ENCODE data around the gene CELSR1.
A peak's percentile ranks its signal among the peaks of the same experiment; 100 is the strongest.
"Not testable (repeated sequence)": the region's sequence is repeated elsewhere in the genome, so short reads cannot be mapped to it uniquely, and the experiment has no call there.

CELSR1 gene

DNA sequence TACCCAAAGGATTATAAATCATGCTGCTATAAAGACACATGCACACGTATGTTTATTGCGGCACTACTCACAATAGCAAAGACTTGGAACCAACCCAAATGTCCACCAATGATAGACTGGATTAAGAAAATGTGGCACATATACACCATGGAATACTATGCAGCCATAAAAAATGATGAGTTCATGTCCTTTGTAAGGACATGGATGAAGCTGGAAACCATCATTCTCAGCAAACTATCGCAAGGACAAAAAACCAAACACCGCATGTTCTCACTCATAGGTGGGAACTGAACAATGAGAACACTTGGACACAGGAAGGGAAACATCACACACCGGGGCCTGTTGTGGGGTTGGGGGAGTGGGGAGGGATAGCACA is 21.3 kb downstream of the CELSR1 start:
- DNase-seq (ENCODE audit: insufficient read length, low spot score); FAIRE-seq: not testable (repeated sequence)

DNA sequence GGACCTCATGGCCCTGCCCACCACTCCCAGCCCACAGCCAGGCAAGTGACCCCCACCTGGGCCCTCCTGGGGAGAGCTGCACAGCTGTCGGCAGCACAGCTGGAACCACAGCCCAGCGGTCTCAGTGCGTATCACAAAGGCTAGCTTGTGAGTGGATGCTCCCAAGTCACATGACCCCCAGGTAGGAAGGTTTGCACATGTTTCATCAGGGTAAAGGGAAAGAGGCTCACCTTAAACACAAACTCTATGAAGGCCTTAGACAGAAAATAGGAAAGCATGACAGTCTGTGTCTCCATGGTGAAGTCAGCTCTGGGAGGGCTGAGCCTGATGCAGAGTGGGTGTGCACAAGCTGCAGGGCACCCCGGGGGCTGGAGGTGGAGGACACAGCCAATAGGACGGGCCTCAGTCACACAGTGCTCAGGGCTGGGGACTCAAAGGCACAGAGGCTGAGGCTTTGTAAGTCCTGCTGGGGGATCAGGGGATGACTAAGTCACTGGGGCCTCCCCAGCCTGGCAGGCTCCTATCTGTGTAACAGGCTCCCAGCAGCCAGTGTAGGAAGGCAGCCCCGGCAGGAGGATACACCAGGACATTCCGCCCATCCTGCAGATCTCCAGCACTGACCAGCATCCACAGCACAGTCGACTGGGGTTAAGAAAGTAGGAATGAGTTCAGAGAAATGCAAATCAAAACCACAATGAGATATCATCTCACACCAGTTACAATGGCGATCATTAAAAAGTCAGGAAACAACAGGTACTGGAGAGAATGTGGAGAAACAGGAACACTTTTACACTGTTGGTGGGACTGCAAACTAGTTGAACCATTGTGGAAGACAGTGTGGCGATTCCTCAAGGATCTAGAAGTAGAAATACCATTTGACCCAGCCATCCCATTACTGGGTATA is 22.0 kb downstream of the CELSR1 start:
- DNase-seq (ENCODE audit: insufficient read length, low spot score) (no peak), FAIRE-seq (no peak)

DNA sequence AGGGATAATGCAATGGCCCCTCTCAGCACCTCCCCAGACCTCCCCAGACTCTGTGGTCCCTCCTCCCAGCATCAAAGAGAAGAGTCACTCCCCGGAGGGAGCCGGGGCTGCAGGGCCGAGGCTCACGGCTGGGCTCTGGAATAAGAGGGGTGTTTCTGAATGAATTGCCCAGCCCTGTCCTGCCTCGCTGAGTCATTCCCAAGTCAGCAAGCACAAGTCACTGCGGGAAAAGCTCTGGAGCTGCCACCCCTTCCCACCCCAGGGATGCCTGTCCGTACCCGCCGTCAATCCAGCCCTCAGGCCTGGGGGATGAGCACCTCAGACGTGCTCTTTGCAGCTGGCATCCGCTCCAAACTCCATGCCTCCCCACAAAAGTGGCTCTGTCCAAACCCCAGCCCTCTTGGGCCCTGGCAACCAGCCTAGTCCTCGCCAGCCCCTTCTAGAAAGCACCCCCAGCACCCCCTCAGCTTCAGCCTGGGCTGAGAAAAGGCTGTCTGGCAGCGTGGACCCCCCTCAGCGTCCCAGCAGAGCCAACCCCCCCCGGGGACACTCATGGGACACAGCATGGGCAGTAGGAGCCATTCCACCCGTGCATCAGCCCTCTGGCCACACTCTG is 22.7 kb downstream of the CELSR1 start:
- DNase-seq (ENCODE audit: insufficient read length, low spot score) = peak; percentile 54
- no peak for FAIRE-seq

- DNase-seq (ENCODE audit: insufficient read length, low spot score) = no peak
- no peak for FAIRE-seq
Measured at GRCh38 chr22:46513908-46514550, 23.4 kb downstream of the CELSR1 start.

GRCh38 chr22:46512683-46513082 is 24.7 kb downstream of the CELSR1 start:
- FAIRE-seq = no peak
- DNase-seq (ENCODE audit: insufficient read length, low spot score) = no peak

DNA sequence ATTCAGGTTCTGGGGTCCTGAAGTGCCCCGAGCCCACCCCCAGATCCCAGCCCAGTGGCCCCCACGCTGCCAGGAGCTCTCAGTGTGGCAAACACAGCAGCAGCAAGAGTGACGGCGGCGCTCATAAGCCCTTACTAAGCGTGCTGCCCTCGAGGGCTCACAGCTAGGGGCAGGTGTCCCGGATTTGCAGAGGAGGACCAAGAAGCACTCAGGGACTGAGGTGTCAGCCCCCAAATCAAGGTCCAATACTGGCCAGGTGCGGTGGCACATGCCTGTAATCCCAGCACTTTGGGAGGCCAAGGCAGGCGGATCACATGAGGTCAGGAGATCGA is 25.4 kb downstream of the CELSR1 start:
- DNase-seq (ENCODE audit: insufficient read length, low spot score) (no peak), FAIRE-seq (no peak)

DNA sequence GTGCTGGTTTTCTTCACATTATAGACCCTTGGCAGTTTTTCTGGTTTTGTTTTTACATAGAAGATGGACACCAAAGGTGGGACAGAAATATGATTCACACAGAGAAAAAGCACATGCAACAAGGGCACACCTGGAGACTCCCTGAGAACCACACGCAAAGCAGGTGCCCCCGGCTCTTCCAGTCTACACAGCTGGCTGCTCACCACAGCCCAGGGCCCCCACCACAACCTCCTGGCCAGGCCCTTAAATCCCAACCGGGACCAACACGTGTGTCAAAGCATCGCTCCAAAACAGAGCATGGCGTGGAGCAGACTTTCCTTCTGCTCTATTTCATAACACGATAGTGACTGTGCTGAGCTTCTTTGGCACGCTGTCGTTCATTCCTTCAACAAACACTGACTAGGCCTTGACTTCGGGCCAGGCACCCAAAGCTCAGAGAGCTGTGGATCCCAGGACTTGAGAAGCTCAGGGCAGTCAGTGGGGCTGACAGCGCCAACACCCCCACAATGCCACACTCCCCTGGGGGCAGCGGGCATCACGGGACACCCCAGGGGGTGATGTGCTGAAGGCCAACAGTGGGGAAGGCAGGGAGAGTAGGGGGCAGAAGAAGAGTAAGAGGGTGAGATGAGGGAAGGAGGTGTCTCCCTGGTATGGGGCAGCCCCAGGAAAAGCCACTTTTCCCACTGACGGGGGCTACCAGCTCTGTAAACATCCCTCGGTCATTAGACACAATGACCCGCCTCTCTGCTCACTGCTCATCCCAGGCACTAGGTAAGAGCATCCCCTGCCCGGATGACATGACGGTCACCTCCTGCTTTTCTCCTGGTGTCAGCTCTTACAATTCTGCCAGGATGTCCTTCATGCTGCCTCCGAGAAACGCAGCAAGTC is 26.0 kb downstream of the CELSR1 start:
- FAIRE-seq (no peak), DNase-seq (ENCODE audit: insufficient read length, low spot score) (no peak)

DNA sequence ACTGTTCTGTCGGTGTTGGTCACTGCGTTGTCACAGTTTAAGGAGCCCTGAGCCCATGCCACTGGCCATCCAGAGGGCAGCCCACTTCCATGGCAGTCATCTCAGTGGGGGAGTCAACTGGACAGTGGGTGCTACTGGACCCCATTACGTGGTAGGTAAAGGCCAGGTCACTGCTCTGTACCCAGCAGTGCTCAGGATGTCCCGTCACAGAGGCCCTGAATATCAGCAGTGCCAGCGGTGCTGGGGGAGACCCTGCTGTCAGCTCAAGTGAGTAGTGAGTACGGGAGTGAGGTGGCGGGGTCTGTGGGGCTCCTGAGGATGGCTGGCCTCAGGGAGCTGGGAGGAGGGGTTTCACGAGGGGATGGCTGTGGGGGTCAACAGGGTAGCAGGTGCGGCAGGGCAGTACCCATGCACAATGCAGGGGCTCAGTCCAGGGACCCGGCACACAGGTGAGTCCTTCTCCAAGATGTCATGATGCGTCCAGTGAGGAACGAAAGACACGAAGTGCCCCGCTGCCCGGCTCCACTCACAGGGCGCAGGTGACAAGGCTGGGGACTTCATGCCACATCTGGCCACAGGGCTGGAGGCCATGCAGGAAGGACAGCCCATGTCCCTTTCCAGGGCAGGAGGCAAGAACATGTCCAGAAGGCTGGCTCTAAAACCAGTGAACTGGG is 27.9 kb downstream of the CELSR1 start:
- no peak for DNase-seq (ENCODE audit: insufficient read length, low spot score)
- FAIRE-seq = no peak

DNA sequence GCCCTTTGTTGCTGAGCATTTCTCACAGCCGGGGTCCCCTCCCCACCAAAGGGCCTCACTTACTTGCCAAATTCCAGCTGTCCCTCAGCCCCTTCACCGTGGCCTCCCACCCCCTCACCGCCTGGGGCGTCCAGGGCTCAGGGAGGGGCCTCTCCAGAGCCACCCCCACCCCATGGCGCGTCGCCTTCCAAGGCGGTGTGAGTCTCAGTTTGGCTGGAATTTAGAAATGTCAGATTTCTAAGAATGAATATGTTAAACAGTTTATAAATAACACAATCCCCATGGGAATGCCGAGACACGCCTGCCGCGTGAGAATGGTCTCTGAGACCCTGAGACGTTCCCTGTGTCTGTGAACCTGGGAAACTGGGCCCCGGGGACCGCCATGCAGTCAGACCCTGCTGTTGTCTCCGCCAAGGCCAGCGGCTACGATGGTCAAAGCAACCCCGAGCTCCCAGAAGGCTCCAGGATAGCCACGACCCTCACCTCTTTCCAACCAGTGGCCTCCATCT is 28.9 kb downstream of the CELSR1 start:
- FAIRE-seq (no peak), DNase-seq (ENCODE audit: insufficient read length, low spot score) (no peak)

DNA sequence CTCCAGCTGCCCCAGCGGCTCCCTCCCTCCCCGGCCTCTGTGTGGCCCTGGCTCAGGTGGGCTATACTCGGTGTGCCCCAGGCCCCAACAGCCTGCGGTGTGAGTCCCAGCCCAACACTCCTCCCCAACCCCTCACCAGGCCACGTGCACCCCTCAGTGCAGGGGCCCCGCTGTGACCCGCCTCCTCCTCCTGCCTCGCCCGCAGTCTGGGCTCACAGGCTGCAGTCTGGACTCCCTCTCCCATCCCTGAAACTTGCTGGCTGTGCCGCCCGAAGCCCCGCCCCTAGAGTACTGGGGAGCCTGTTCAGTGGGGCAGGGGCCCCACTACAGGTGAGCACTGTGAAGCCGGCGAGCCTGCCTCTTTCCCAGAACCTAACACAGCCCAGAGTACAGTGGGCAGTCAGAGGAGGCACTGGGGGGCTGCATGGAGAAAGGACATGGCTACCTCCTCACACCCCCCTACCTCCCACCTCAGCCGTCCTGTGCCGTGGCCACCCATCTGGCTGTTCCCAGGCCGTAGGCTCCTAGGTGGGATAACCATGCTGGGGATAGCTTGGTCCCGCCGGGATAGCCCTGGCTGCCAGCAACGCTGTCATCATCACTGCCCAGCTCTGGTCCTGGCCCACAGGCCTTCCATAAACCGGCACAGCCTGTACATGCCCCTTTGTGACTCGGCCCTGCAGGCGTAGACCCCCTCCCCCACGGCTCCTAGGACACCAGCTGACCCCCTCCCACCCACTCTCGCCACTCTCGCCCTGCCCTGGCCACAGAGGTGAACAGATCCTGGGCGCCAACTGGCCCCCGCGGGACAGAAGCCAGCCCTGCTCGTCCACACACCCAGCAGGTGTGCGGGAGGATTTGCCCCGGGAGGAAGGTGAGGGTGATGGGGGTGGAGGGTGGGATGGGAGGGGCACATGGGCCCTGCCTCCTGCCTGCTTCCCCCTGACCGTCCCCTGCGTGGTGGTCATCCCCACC is 29.7 kb downstream of the CELSR1 start:
- no peak for DNase-seq (ENCODE audit: insufficient read length, low spot score)
- FAIRE-seq = no peak

- FAIRE-seq = no peak
- DNase-seq (ENCODE audit: insufficient read length, low spot score) = no peak
Measured at GRCh38 chr22:46504584-46504983, 32.8 kb downstream of the CELSR1 start.

DNA sequence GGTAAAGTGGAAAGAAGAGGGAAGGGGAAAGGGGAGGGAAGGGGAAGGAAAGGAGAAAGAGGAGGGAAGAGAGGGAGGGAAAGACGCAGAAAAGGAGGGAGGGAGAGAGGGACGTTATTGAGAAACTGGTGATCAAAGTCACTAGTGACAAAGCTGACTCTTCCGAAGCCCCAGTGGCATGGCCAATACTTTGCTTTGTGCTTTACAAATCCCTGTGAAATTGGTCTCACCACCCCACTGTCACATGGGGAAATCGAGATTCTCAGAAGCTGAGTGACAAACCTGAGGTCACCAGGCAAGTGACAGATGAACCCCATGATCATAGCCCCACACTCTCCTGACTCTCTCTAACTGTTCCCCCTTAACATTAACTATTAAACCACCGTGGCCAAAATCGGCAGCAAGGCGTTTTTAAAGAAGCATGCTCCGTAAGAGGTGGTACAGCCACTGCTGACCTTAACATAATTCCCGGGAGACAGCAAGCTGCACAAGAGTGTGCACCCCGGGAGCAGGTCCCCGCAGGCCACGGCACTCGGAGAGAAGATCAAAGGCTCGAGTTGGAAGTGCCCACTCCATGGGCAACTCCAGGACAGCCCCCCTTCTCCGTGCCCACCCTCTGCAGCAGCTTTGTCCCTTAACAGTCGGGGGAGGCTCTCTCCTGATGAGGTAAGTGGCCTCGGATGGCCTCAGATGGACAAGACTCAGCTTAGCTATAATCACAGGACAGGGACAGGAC is 34.8 kb downstream of the CELSR1 start:
- FAIRE-seq = no peak
- no peak for DNase-seq (ENCODE audit: insufficient read length, low spot score)

DNA sequence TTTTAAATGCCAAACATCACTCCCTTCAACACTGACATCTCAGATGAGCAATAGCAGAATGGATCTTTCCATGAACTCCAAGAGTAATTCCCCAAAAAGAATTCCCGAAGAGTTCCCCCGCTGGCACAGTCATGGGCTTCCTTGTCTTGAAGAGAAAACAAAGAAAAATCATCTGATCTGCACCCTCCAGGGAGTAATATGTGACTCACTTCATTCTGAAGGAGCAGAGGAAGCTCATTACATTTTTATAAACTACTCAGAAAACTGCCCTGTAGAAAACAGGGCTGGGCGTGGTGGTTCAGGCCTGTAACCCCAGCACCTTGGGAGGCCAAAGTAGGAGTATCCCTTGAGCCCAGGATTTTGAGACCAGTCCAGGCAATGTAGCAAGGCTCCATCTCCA is 35.7 kb downstream of the CELSR1 start:
- FAIRE-seq = no peak
- peak; percentile 60 for DNase-seq (ENCODE audit: insufficient read length, low spot score)

- not testable (repeated sequence) for FAIRE-seq; DNase-seq (ENCODE audit: insufficient read length, low spot score)
Measured at GRCh38 chr22:46501265-46501664, 36.2 kb downstream of the CELSR1 start.

DNA sequence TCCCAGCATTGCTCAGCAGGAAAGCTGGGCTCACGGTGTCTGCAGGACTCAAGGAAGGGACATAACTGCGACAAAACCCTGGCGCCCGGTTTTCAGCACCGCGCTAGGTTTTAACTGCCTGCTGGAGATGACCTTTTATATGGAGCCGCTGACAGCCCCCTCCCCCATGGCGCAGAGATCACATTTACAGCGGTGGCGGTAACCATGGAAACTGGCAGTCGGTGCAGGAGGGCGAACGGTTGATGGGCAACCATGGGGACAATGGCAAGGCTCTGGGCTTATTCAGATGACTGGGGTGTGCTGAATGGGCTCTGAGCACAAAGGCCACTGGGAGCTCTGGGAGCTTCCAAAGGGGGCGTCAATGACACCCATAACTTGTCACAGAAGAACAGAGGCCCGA is 37.2 kb downstream of the CELSR1 start:
- DNase-seq (ENCODE audit: insufficient read length, low spot score) (no peak), FAIRE-seq (no peak)

DNA sequence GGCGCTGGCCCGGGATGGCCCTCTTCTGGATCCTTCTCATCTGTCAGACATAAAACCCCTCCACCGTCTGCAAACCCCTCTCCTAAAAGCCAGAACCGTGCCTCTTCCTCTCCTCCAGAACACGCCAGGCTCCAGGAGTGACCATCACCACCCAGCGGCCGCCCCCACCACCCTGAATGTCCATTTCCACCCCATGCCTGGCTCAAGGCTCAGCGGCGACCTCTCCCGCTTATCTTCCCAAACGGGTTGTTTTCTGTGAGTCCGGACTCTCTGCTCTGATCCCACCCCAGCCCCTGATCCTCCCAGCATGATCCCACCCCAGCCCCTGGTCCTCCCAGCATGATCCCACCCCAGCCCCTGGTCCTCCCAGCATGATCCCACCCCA is 37.6 kb downstream of the CELSR1 start:
- no peak for FAIRE-seq
- no peak for DNase-seq (ENCODE audit: insufficient read length, low spot score)

GRCh38 chr22:46491946-46492345 is 45.5 kb downstream of the CELSR1 start:
- DNase-seq (ENCODE audit: insufficient read length, low spot score) (no peak), FAIRE-seq (no peak)

DNA sequence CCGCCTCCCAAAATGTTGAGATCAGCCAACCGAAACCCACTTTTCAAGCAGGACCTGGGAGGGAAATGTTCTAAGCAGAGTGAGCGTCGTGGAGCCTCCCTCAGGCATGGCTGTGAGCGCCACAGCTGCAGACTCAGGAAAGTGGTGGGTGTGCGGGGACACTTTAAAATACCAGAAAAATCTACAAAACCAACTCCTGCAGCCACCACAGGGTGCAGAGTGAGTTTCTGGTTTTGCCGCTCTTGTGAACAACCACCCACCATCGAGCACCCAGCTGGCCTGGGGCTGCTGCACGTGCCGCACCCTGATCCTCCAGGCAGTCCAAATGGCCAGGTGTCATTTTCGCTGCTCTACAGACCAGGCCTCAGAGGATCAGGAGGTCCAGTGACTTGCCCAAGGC is 46.9 kb downstream of the CELSR1 start:
- FAIRE-seq = no peak
- no peak for DNase-seq (ENCODE audit: insufficient read length, low spot score)
